Measurements from ENCODE around the gene THY1.

The THY1 gene

DNA sequence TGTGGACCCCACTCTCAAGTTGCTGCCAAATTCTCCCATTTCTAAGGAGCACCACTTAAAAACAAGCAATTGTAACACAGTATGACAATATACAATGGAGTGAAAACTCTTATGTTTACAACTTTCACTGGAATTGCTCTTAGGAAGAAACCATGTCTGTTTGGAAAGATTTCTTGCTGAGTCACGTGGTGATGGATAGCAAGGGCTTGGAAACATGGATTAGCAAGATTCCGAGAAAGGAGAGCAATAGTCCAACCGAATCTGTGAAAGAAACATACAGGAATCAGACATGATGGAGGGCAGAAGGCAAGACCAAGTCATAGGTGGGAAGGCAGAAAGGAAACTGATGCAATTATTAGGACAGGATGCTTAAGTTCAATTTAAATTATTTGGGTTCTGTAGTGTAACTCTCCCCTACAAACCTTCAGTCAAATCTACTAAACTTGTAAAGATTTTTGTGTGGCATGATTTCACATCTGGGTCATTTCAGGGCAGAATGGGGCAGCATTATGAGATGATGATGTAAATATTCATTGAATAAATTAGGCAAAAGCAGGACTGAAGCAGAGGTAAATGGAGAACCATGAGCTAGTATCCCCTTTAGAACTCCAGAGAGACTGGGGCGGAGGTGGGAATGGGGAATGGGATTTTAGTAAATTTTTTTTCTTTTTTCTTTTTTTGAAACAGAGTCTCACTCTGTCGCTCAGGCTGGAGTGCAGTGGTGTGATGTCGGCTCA, 27.8 kb upstream of the THY1 start:
- TF ChIP-seq CTCF (IDR thresholded peaks at IDR 0.05; ENCODE audit: insufficient read depth, low read depth, low read length, missing control alignments), result no peak
- DNase-seq (ENCODE audit: low read depth), result no peak
- no peak overlapping the region for H3K4me3 ChIP-seq (ENCODE audit: low read length)

GRCh38 chr11:119449498-119449897, 26.5 kb upstream of the THY1 start:
- H3K4me3 ChIP-seq (ENCODE audit: low read length), result no peak overlapping the region
- no peak for TF ChIP-seq CTCF (IDR thresholded peaks at IDR 0.05; ENCODE audit: insufficient read depth, low read depth, low read length, missing control alignments)
- DNase-seq (ENCODE audit: low read depth), result no peak

DNA sequence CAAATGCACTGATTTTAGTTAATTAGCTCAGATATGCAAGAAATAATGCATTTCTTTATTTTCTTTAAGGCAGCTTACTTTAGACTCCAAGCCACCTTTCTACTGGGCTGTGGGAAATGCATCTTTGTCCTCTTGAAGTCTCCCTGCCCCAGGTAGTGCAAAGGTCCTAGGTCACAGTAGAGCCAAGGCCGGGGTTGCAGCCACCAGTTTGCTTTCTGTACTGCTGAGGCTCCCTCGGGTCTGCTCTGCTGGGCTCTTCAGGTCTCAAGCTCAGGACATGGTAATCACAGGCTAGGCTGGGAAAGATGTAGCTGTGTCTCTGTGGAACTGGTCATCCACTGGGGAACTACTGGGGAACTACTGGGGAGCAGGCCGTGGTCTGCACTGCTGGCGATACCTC, 25.4 kb upstream of the THY1 start:
- TF ChIP-seq CTCF (IDR thresholded peaks at IDR 0.05; ENCODE audit: insufficient read depth, low read depth, low read length, missing control alignments), result no peak
- H3K4me3 ChIP-seq (ENCODE audit: low read length), result no peak overlapping the region
- no peak for DNase-seq (ENCODE audit: low read depth)

DNA sequence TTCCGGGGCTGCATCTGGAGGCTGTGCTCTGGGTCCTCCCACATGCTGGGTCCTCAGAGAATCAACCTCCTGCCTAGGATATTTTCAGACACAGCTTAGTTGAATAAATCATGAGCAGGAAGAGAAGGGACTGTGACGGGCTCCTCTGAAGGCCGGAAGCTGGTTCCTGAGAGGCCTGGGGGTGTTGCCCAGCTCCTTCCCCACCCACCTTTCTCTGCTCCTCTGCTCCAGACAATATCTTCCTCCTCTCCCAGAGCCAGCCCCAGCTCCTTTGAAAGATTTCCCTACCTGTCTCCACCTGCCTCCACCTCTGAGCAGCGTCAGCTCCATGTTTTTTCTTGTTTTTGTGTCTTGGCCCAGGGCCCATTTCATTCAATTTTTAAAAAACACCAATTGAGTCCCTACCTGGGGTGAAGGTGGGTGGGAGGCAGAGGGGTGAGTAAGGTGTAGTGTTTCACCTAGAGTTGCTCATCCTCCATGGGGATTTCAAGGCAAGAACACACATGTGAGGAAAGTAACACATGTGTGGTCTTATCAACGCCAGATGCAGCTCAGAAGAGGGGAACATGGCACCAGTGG, 24.8 kb upstream of the THY1 start:
- DNase-seq (ENCODE audit: low read depth), result peak; percentile 79
- no peak for TF ChIP-seq CTCF (IDR thresholded peaks at IDR 0.05; ENCODE audit: insufficient read depth, low read depth, low read length, missing control alignments)
- H3K4me3 ChIP-seq (ENCODE audit: low read length), result no peak overlapping the region

DNA sequence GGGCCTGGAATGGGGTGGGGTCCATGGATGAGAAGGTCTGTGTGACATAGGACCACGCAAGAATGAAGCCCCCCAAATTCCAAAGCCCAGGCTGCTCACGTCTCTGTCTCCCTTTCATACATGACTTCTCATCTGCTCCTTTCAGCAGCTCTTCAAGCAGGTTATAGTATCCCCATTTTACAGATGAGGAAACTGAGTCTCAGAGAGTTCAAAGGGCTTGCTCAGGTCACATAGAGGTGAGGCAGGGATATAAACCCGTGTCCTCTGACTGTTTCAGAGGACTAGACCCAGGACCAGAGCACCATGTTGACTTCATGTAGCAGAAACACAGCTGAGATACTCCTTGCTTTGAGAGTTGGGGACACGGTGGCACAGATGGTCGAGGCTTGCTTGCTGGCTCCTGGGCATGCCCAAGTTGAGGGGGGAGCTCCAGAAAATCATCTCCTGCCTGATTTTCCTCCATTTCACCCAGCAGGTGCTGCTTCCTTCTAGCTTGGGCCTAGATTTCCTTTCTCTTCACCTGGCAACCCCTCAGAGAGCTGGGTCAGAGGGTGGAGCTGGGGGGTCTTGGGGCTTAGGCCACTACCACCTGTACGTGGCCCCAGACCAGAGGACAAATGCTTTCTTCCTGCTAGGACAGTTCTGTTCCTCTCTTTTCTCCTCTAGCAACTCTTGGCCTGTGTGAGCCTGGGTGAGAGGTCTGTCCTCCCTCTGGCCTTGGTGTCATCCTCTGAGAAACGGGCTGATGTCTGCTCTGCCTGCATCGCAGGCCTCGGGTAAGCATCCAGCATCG, 24.1 kb upstream of the THY1 start:
- TF ChIP-seq CTCF (IDR thresholded peaks at IDR 0.05; ENCODE audit: insufficient read depth, low read depth, low read length, missing control alignments), result no peak
- H3K4me3 ChIP-seq (ENCODE audit: low read length), result no peak overlapping the region
- DNase-seq (ENCODE audit: low read depth), result no peak

GRCh38 chr11:119446434-119446833, 23.5 kb upstream of the THY1 start:
- H3K4me3 ChIP-seq (ENCODE audit: low read length), result no peak overlapping the region
- DNase-seq (ENCODE audit: low read depth), result no peak
- no peak for TF ChIP-seq CTCF (IDR thresholded peaks at IDR 0.05; ENCODE audit: insufficient read depth, low read depth, low read length, missing control alignments)

Data from epithelial cell of esophagus (primary cell).